CD8-positive, alpha-beta memory T cell (primary cell): ENCODE data around the gene TRIM8. TPM values are rescaled to one million over a fixed set of nuclear protein-coding genes. Genes with fewer than 3 reads are reported as not detected.

Experiments used
- CTCF ChIA-PET: fragments of 350-600 bp; sonication (Branson Sonifier 250); formaldehyde crosslinking; loops from one replicate; lab custom pipeline; 2021; ENCODE audit warnings: antibody characterized with exemption; lab: Charles Lee
- POLR2A ChIA-PET: fragments of 350-600 bp; sonication (Branson Sonifier 250); formaldehyde crosslinking; loops from one replicate; lab custom pipeline; 2021; ENCODE audit warnings: antibody characterized with exemption; lab: Charles Lee
- DNase-seq, 5 donors: peaks; one replicate each; pipeline versions ENCODE4 v3.0.0 to v3.0.0-alpha.2; 2020 to 2022; ENCODE audit warnings: mixed read lengths in 1 of 5
- H3K27ac ChIP-seq: one replicate; pipeline ENCODE4 v1.7.0; 2013; ENCODE audit warnings: low read depth, mild to moderate bottlenecking, low read length, moderate library complexity
- H3K27me3 ChIP-seq: 2 replicates; pipeline ENCODE4 v1.7.0; 2013; ENCODE audit warnings: low read length, mild to moderate bottlenecking; ENCODE audit not compliant: insufficient read depth, poor library complexity, severe bottlenecking
- H3K36me3 ChIP-seq: 2 replicates; pipeline ENCODE4 v1.7.0; 2013; ENCODE audit warnings: mild to moderate bottlenecking, low read length, moderate library complexity; ENCODE audit not compliant: insufficient read depth
- H3K4me1 ChIP-seq: 2 replicates; pipeline ENCODE4 v1.7.0; 2013; ENCODE audit warnings: mild to moderate bottlenecking, low read length, moderate library complexity; ENCODE audit not compliant: insufficient read depth
- H3K4me3 ChIP-seq: 2 replicates; pipeline ENCODE4 v1.7.0; 2013; ENCODE audit warnings: mild to moderate bottlenecking, low read length
- H3K9me3 ChIP-seq: 2 replicates; pipeline ENCODE4 v1.7.0; 2013; ENCODE audit warnings: mild to moderate bottlenecking, low read length
- H3K27ac Mint-ChIP-seq, 8 donors: one replicate each; pipeline ENCODE4 v1.8.0; 2020 to 2021; ENCODE audit warnings: mixed read lengths in 8 of 8, mild to moderate bottlenecking in 6 of 8, inconsistent platforms in 3 of 8, moderate library complexity in 3 of 8
- H3K27me3 Mint-ChIP-seq, 2 donors: one replicate each; pipeline ENCODE4 v1.8.0; 2020 to 2021; ENCODE audit warnings: mixed read lengths in 2 of 2, mild to moderate bottlenecking in 1 of 2, moderate library complexity in 1 of 2
- H3K36me3 Mint-ChIP-seq, 3 donors: one replicate each; pipeline ENCODE4 v1.8.0; 2020 to 2021; ENCODE audit warnings: mixed read lengths in 3 of 3, inconsistent platforms in 1 of 3, mild to moderate bottlenecking in 1 of 3
- H3K4me1 Mint-ChIP-seq, 3 donors: one replicate each; pipeline ENCODE4 v1.8.0; 2020 to 2021; ENCODE audit warnings: mixed read lengths in 3 of 3, inconsistent platforms in 1 of 3, mild to moderate bottlenecking in 1 of 3
- H3K4me3 Mint-ChIP-seq, 7 donors: one replicate each; pipeline ENCODE4 v1.8.0; 2020 to 2021; ENCODE audit warnings: mixed read lengths in 7 of 7, mild to moderate bottlenecking in 6 of 7, moderate library complexity in 4 of 7, inconsistent platforms in 2 of 7
- H3K9me3 Mint-ChIP-seq, 5 donors: one replicate each; pipeline ENCODE4 v1.8.0; 2020 to 2022; ENCODE audit warnings: mixed read lengths in 5 of 5, mild to moderate bottlenecking in 3 of 5, moderate library complexity in 2 of 5, inconsistent platforms in 1 of 5
- polyA plus RNA-seq: library from polyadenylated mRNA; unstranded; fragments of 300-500 nt; fragmentation: Illumina TruSeq; gene quantifications from one replicate; pipeline ENCODE4 v1.2.3, GENCODE V29; 2021
- total RNA-seq, 2 experiments: library from RNA; stranded (reverse); gene quantifications; one replicate each; pipeline ENCODE4 v1.2.3, GENCODE V29; 2021

TRIM8 gene
- total and polyA plus RNA-seq, 3 experiments from 2014 or later, result 63.9 to 74.5 (median 72.0) TPM

GRCh38 chr10:102631525-102632393, 12.5 kb upstream of the TRIM8 start:
- Histone ChIP-seq H3K4me1 (peaks cover 40% of the 10 kb centered on the region), H3K9me3 (no peaks in the 10 kb centered on the region), H3K4me3 (no peak overlapping the region), H3K27ac (no peak overlapping the region), H3K36me3 (no peaks in the 10 kb centered on the region), H3K27me3 (no peaks in the 10 kb centered on the region)
- H3K27ac Mint-ChIP-seq, result peak overlapping the region in 6 of 8 donors; percentile 8 to 95 (median 85)
- H3K36me3 Mint-ChIP-seq, result peaks cover 0 to 28% (median 3%) of the 10 kb centered on the region in 3 donors
- no peak overlapping the region for H3K4me3 Mint-ChIP-seq
- DNase-seq, result peak in 1 of 5 donors; percentile 8
- H3K27me3 Mint-ChIP-seq, result no peaks in the 10 kb centered on the region
- ChIA-PET POLR2A (interaction anchor here (1.7 kb wide), 1 partner anchor 13 kb away, joined by 4 read pairs; the partner anchor contains the start of gene TRIM8), CTCF (interaction anchor here (1.4 kb wide), 1 partner anchor 10 kb away, joined by 4 read pairs; no protein-coding TSS in a partner anchor)
- peaks cover 28 to 43% (median 35%) of the 10 kb centered on the region in 3 donors for H3K4me1 Mint-ChIP-seq
- no peaks in the 10 kb centered on the region for H3K9me3 Mint-ChIP-seq

GRCh38 chr10:102632394-102633111, 11.7 kb upstream of the TRIM8 start:
- CTCF ChIA-PET, result interaction anchor here (0.9 to 1.4 kb wide), 2 partner anchors 9 to 12 kb away, joined by 3 to 4 read pairs; partner anchors contain the start of gene TRIM8
- H3K27me3 ChIP-seq, result no peaks in the 10 kb centered on the region
- Mint-ChIP-seq H3K27ac (peak overlapping the region in 7 of 8 donors; percentile 48 to 98 (median 83)), H3K36me3 (peaks cover 0 to 24% (median 2%) of the 10 kb centered on the region in 3 donors), H3K4me3 (peak overlapping the region in 2 of 7 donors; percentile 10 to 70), H3K27me3 (no peaks in the 10 kb centered on the region), H3K4me1 (peaks cover 28 to 44% (median 38%) of the 10 kb centered on the region in 3 donors), H3K9me3 (no peaks in the 10 kb centered on the region)
- no peaks in the 10 kb centered on the region for H3K36me3 ChIP-seq
- DNase-seq, result peak in 1 of 5 donors; percentile 42
- H3K4me3 ChIP-seq, result no peak overlapping the region
- no peaks in the 10 kb centered on the region for H3K9me3 ChIP-seq
- no peak overlapping the region for H3K27ac ChIP-seq
- POLR2A ChIA-PET, result interaction anchor here (1.3 to 1.7 kb wide), 2 partner anchors 9 to 12 kb away, joined by 4 read pairs; partner anchors contain the start of gene TRIM8
- H3K4me1 ChIP-seq, result peaks cover 40% of the 10 kb centered on the region

GRCh38 chr10:102633287-102633686, 11.0 kb upstream of the TRIM8 start:
- POLR2A ChIA-PET, result interaction anchor here (1.3 kb wide), 1 partner anchor 9 kb away, joined by 4 read pairs; no protein-coding TSS in a partner anchor
- no peaks in the 10 kb centered on the region for H3K27me3 ChIP-seq
- Mint-ChIP-seq H3K4me3 (peak overlapping the region in 1 of 7 donors; percentile 10), H3K4me1 (peaks cover 28 to 44% (median 38%) of the 10 kb centered on the region in 3 donors), H3K36me3 (peaks cover 0 to 22% (median 2%) of the 10 kb centered on the region in 3 donors), H3K27me3 (no peaks in the 10 kb centered on the region), H3K27ac (peak overlapping the region; percentile 35 to 95 (median 78)), H3K9me3 (no peaks in the 10 kb centered on the region)
- H3K36me3 ChIP-seq, result no peaks in the 10 kb centered on the region
- H3K4me3 ChIP-seq, result no peak overlapping the region
- DNase-seq, result peak in 1 of 5 donors; percentile 49
- H3K9me3 ChIP-seq, result no peaks in the 10 kb centered on the region
- H3K27ac ChIP-seq, result no peak overlapping the region
- peaks cover 40% of the 10 kb centered on the region for H3K4me1 ChIP-seq
- CTCF ChIA-PET, result interaction anchor here (0.9 kb wide), 1 partner anchor 12 kb away, joined by 3 read pairs; the partner anchor contains the start of gene TRIM8

- Mint-ChIP-seq H3K9me3 (no peaks in the 10 kb centered on the region), H3K36me3 (peaks cover 0 to 19% (median 2%) of the 10 kb centered on the region in 3 donors), H3K27me3 (no peaks in the 10 kb centered on the region), H3K4me3 (no peak overlapping the region), H3K4me1 (peaks cover 28 to 44% (median 38%) of the 10 kb centered on the region in 3 donors), H3K27ac (peak overlapping the region in 5 of 8 donors; percentile 48 to 86 (median 76))
- no peaks in the 10 kb centered on the region for H3K27me3 ChIP-seq
- no peak overlapping the region for H3K4me3 ChIP-seq
- no peaks in the 10 kb centered on the region for H3K36me3 ChIP-seq
- POLR2A ChIA-PET, result interaction anchor here (1.3 kb wide), 1 partner anchor 8 kb away, joined by 4 read pairs; no protein-coding TSS in a partner anchor
- CTCF ChIA-PET, result no interaction called here
- peaks cover 40% of the 10 kb centered on the region for H3K4me1 ChIP-seq
- H3K27ac ChIP-seq, result no peak overlapping the region
- H3K9me3 ChIP-seq, result no peaks in the 10 kb centered on the region
- DNase-seq, result no peak
Observed at GRCh38 chr10:102633848-102634247, 10.4 kb upstream of the TRIM8 start.

GRCh38 chr10:102634686-102635085, 9.6 kb upstream of the TRIM8 start:
- H3K27ac Mint-ChIP-seq, result peak overlapping the region in 7 of 8 donors; percentile 31 to 74 (median 47)
- H3K4me3 Mint-ChIP-seq, result no peak overlapping the region
- CTCF ChIA-PET, result interaction anchor here (1.3 kb wide), 1 partner anchor 9 kb away, joined by 4 read pairs; the partner anchor contains the start of gene TRIM8

GRCh38 chr10:102635377-102635776, 8.9 kb upstream of the TRIM8 start:
- Histone ChIP-seq H3K27ac (no peak overlapping the region), H3K4me3 (no peak overlapping the region), H3K36me3 (no peaks in the 10 kb centered on the region), H3K9me3 (no peaks in the 10 kb centered on the region), H3K4me1 (peaks cover 40% of the 10 kb centered on the region), H3K27me3 (no peaks in the 10 kb centered on the region)
- Mint-ChIP-seq H3K27me3 (no peaks in the 10 kb centered on the region), H3K4me3 (peak overlapping the region in 5 of 7 donors; percentile 32 to 69 (median 55)), H3K4me1 (peaks cover 28 to 44% (median 38%) of the 10 kb centered on the region in 3 donors), H3K27ac (peak overlapping the region; percentile 58 to 96 (median 80)), H3K36me3 (peaks cover 0 to 10% (median 2%) of the 10 kb centered on the region in 3 donors), H3K9me3 (no peaks in the 10 kb centered on the region)
- ChIA-PET POLR2A (interaction anchor here (0.6 to 1.0 kb wide), 4 partner anchors 9 to 1604 kb away, joined by 3 read pairs; partner anchors contain the start of genes PDZD7, SFXN3 and TRIM8), CTCF (interaction anchor here (1.3 kb wide), 1 partner anchor 9 kb away, joined by 4 read pairs; the partner anchor contains the start of gene TRIM8)
- DNase-seq, result peak in 2 of 5 donors; percentile 34 to 49

More at GRCh38 chr10:102634686-102635085, 9.6 kb upstream of the TRIM8 start:
- H3K36me3 ChIP-seq, result no peaks in the 10 kb centered on the region
- no peaks in the 10 kb centered on the region for H3K27me3 ChIP-seq
- POLR2A ChIA-PET, result no interaction called here
- Mint-ChIP-seq H3K9me3 (no peaks in the 10 kb centered on the region), H3K36me3 (peaks cover 0 to 16% (median 2%) of the 10 kb centered on the region in 3 donors), H3K27me3 (no peaks in the 10 kb centered on the region), H3K4me1 (peaks cover 28 to 44% (median 38%) of the 10 kb centered on the region in 3 donors)
- H3K4me3 ChIP-seq, result no peak overlapping the region
- no peak overlapping the region for H3K27ac ChIP-seq
- peaks cover 40% of the 10 kb centered on the region for H3K4me1 ChIP-seq
- DNase-seq, result no peak
- no peaks in the 10 kb centered on the region for H3K9me3 ChIP-seq

GRCh38 chr10:102639537-102639936, 4.7 kb upstream of the TRIM8 start:
- POLR2A ChIA-PET, result no interaction called here

More at GRCh38 chr10:102639537-102639936, 4.7 kb upstream of the TRIM8 start:
- Mint-ChIP-seq H3K36me3 (peaks cover 0 to 6% (median 0%) of the 10 kb centered on the region in 3 donors), H3K27me3 (peaks cover 0 to 2% of the 10 kb centered on the region in 2 donors), H3K9me3 (no peaks in the 10 kb centered on the region), H3K27ac (peak overlapping the region in 2 of 8 donors; percentile 19 to 61), H3K4me1 (peaks cover 21 to 27% (median 25%) of the 10 kb centered on the region in 3 donors), H3K4me3 (peak overlapping the region in 1 of 7 donors; percentile 49)
- DNase-seq, result no peak
- Histone ChIP-seq H3K4me1 (peaks cover 18% of the 10 kb centered on the region), H3K27ac (no peak overlapping the region), H3K9me3 (no peaks in the 10 kb centered on the region), H3K27me3 (no peaks in the 10 kb centered on the region), H3K36me3 (no peaks in the 10 kb centered on the region), H3K4me3 (no peak overlapping the region)
- CTCF ChIA-PET, result no interaction called here
